Metanephros (tissue), 2 donors: Measurements from ENCODE around the gene PLEKHH2. TPM values are rescaled to one million over a fixed set of nuclear protein-coding genes. Genes with fewer than 3 reads are reported as not detected.

ENCODE experiments used
- small RNA-seq: library from RNA; depleted of rRNA; stranded (forward); fragments of <200 nt; gene quantifications from one replicate; pipeline ENCODE3, GENCODE V24; 2014; ENCODE audit warnings: low replicate concordance
- total RNA-seq: library from RNA; depleted of rRNA; stranded (reverse); fragments of >200 nt; gene quantifications from one replicate; pipeline ENCODE4 v1.2.3, GENCODE V29; 2014

PLEKHH2 gene
- 67.0 TPM for total RNA-seq

DNA sequence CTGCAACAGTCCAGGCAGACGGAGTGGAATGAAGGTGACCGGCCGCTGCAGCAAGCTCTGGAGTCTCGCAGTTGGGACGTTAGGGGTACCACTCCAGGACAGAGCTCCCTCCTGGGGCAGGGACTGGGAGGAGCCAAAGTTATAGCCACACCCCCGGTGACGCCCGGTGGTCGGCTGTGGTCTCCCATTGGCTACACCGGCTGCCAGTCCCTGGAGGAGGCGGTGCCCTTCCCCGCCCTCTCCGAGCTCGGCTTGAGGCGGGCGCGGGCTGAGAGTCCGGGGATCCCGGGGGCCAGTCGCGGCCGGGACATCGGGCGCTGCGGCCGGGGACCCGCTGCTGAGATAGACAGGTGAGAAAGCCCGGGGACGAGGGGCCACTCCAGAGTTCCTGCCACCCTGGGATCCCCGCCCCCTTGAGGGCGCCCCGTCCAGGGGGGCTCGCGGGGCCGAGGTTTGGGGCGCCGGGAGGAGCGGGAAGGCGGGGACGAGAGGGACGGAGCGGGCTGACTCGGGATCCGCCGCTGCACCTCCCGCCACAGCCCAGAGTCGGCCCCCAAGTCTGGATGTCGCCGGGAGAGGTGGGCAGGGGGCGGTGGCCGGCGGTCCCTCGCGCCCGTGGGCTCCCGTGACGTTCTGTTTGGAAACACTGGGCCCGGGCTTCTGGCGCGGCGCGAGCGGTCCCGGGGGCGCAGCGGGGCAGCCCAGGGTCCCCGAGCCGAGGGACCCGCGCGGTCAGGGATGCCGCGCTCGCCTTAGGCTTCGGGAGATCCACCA, at the start of gene PLEKHH2:
Gene PLEKHH2, plus strand, starts transcription at position 231 of the 774 bp plus-strand sequence. CDS start 7,414 bp downstream, outside the sequence.

DNA sequence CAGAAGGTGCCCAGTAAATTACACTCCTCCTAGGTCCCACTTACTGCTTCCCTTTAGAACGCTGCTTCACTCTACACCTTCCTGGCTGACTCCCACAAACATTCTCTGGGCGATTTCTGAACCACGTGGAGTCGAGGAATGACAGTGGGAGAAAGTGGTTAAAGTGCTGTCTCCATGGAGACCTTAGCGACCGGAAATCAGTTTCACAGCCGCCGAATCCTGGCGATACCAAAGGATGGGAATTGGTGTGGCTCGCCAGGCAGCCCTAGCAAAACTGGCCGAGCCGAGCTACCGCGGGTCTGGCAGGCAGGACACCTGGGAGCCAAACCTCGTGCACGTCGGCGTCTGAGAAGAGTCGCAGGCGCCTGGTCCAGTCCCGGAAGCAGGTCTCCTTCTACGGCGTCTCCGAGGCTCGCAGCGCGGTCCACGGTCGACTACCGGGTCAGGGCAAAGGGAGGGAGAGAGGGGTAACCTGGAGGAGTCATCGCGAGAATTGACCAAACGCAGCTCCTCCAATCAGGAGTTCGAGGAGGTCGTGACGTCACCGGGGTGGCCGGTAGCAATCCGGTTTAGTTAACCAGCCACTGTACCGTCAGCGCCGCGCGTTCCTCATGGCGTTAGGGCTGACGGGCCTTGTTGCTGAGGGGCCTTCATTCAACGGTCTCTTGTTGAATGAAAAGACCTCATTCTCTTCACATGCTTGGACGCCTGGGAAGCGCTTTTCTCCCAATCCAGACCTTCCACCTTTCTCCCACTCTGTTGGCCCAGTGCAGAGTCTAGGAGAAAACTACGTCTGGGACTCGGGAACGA, 41.3 kb upstream of the PLEKHH2 start, which contains the start of gene THADA:
Gene THADA, minus strand, starts transcription at position 436 of the 810 bp plus-strand sequence. CDS start 3,646 bp downstream, outside the sequence.

DNA sequence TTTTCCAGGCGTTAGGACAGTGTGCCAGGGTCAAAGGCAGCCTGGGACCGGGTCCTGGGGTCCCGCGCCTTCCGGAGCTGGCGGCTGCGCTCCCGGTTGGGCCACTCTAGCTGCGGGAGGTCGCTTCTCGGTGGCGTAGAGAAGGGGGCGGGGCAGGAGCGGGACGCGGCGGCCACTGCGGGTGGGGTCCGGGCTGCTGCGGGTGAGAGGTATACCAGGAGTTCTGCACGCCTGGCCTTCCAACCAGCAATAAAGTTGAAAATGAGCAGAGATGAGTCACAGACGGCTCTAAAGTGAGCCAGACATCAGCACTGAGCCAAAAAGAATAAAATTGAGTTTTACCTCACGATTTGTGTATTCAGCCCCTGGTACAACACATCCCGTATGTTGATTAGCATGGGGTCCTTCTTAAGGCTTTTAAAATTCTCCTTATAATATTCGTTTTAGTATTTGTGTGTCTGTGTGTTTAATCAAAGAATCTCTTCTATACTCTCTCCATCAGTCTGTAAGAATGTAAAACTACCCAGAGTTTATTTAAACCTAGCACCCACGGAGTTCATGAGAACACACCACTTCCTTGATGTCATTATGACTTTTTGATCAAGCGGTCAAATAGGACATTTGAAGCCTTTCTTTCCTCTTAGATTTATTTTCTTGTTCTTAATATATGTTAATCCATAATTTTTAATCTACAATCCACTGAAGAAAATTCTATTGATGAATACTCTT, 39.4 kb downstream of the PLEKHH2 start, which contains the start of gene C1GALT1C1L:
Gene C1GALT1C1L, minus strand, starts transcription at position 108 of the 729 bp plus-strand sequence. Its CDS starts 107 bp downstream, at position 1.

DNA sequence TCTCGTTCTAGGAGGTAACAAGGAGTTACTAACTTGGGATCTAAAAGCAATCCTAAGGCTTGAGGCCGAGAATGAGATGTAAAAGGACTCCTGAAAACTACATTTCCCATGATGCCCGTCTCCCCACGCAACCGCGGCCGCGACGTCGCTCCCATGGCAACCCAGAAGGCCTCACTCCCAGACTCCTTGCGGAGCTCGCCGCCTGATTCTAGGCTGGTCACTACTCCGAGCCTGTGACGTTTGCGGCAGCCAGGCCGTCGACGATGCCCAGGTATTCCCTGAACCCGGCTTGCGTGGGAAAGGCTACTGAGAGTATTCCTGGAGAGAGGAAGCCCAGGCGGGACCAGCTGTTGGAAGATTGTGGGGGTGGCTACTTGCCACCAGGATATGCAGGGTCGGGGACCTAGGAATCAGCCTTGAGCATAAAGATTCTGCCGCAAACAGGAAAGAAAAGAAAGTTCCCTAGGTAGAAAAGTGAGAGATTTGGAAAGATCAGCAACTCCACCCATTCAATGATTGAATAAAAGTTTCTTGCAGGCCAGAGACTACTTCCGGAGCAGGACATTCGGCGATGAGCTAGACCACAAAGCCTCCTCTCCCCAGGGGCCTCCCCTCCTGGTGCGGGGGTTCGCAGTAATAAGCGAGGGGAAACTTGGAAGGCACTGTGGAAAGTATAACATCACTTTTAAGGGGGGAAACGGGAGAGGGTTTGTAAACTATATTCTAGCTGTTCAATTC, 137.0 kb downstream of the PLEKHH2 start, which contains the start of gene DYNC2LI1:
Gene DYNC2LI1, plus strand, starts transcription at position 164 of the 738 bp plus-strand sequence. Its CDS starts 100 bp downstream, at position 264.

Small RNAs within 50 kb of the gene (small RNA-seq; reads per million reads assigned to genes)
- not detected for gene RF00019
- gene RN7SKP66 = not detected

Other genes starting within 250 kb of the PLEKHH2 start
- gene THADA, start 41.2 kb upstream of the PLEKHH2 start, total RNA-seq = 52.5 TPM
- gene C1GALT1C1L, start 39.2 kb downstream of the PLEKHH2 start, total RNA-seq = 1.1 TPM
- 58.2 TPM for gene DYNC2LI1, start 136.8 kb downstream of the PLEKHH2 start, total RNA-seq
- gene ABCG5, start 201.6 kb downstream of the PLEKHH2 start, total RNA-seq = 0.18 TPM
- 1.4 TPM for gene ABCG8, start 201.7 kb downstream of the PLEKHH2 start, total RNA-seq